Measurements from ENCODE around the gene LSM4.
"Not testable (repeated sequence)": the region's sequence is repeated elsewhere in the genome, so short reads cannot be mapped to it uniquely, and the experiment has no call there.

Gene LSM4

DNA sequence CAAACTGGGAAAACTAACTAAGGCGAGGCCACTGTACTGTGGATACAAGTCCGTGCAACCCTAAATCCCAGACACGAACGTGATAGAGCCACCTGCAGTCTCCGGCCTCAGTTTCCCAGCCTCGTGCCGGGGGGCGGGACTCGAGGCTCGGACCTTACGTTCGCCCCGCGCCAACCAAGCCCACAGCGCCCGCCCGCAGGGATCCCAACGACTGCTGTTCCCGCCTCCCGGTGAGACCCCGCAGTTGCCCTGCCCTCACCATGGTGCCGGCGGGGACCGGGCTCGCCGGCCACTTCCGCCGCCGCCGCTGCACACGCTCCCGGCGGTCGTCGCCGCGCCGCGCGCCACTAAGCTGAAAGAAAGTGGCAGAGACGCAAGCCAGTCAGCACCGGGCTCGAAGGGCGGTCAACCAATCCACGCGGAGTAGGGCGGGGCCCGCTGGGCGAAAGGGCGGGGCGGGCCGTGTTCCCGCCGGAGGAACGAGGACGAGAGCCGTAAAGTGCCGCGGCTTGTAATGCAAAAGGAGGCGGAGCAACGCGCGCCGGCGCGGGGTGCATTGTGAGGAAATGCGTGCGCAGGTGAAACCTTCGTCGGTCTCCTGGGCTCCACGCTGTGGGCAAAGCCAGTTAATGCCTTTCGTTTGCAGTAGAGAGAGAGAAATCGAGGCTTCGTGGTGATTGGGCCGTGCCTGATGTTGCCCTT, at the start of gene LSM4:
Gene LSM4, minus strand, starts transcription at position 318 of the 702 bp plus-strand sequence. Its CDS starts 56 bp downstream, at position 262.
- peak; percentile 99 for DNase-seq

DNA sequence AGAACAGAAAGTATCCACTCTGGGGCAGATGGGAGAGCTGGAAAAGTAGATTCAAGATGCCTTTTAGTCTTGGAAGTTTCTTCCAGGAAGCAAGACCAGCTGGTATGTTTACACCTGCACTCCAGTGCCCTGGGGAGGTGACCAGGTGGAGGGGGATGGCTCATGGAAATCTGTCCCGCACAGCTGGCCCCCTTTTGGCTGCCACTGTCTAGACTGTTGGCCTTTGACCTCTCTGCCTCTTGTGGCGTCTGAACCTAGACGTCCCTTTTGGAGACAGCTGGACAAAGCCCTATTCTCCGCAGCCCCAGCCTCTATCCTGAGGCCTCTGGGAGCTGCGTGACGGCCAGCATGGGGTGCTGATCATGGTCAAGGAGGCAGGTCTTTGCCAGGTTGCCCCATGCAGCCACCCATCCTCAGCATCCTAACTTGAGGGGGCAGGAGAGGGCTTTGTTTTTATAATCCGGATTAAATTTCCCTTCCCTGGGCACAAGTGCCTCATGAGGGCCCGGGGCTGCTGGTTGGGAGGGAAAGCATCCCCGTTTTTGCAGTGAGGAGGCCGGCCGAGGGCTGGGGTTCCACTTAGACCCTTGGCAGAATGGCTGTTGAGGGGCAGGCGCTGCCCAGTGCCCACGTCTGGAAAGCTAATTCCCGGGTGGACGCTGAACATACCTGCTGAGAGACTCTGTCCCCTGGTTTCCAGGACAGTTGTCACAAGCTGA, 45.8 kb upstream of the LSM4 start:
- no peak for DNase-seq

DNA sequence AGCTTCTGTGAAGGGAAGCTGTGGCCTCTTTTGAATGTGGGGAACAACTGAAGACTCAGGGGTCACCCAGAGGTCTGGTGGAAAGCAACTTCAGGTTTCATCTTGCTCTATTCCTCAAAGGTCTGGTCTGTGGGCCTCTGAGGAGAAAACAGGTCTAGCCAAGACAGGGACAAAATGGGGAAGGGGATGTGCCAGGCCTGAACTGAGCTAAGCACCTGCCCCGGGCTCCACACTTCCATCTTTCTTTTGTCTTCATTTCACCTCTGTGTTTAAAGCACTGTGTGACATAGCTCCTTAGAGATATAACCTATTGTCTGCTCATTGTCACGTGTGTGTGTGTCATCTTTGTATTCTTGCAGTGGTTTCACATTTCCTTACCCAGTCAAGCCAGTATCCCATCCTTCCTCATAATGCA, 43.2 kb upstream of the LSM4 start:
- DNase-seq: no peak

DNA sequence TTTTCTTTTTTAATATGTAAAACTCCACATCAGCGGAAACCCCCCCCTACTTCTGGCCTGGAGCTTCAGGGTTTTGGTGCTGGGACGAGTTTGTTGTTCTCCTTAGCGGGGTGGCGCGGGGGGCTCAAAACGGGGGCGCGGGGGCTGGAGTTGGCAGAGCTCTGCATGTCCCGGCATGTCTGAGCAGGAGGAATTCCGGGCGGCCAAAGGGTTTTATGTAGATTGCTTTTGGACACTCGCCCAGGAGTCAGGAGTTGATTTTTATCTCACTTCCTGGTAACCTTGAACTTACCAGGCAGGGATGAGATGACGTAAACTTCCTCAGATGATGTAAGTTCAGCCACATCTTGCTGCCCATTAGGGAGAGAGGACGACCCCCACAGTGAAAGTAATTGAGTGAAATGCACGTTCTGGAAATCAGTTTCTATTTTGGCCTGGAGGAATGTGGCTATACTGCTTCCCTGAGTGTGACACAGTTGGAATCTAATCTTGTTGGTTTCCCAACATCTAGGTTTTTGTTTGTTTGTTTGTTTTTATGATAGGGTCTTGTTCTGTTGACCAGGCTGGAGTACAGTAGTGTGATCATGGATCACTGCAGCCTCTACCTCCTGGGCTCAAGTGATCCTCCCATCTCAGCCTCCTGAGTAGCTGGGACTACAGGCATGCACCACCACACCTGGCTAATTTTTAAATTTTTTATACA, 42.1 kb upstream of the LSM4 start:
- DNase-seq: no peak

DNA sequence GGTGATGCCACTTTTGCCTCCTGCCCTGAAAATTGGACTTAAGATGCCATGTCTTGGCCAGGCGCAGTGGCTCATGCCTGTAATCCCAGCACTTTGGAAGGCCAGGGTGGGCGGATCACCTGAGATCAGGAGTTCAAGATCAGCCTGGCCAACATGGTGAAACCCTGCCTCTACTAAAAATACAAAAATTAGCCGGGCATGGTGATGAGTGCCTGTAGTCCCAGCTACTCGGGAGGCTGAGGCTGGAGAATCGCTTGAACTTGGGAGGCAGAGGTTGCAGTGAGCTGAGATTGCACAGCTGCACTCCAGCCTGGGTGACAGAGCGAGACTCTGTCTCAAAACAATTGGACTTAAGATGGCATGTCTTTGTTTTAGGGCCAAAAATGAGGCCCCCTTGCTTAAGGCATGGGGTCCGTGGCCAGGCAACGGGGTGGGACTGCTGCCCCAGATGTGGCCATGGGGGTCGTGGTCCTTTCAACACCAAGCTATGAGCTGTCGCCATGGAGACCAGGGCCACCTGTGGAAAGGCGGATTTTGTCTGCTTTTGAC, 41.5 kb upstream of the LSM4 start:
- not testable (repeated sequence) for DNase-seq

DNA sequence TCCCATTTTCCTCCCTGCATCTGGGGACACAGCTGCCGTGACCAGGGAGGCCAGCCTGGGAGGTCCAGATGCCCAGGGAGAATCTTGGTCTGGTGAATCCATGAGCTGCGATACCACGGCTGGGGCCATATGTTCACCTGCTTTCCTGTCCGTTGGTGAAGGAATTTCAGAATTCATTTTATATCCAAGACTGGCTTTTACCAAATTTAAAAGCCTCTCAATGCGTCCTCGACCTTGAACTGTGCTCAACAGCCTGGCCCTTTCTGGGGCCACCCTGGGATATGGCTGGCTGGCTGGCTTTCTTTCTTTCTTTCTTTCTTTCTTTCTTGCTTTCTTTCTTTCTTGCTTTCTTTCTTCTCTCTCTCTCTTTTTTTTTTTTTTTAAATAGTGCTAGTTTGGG, 40.9 kb upstream of the LSM4 start:
- DNase-seq: no peak

DNA sequence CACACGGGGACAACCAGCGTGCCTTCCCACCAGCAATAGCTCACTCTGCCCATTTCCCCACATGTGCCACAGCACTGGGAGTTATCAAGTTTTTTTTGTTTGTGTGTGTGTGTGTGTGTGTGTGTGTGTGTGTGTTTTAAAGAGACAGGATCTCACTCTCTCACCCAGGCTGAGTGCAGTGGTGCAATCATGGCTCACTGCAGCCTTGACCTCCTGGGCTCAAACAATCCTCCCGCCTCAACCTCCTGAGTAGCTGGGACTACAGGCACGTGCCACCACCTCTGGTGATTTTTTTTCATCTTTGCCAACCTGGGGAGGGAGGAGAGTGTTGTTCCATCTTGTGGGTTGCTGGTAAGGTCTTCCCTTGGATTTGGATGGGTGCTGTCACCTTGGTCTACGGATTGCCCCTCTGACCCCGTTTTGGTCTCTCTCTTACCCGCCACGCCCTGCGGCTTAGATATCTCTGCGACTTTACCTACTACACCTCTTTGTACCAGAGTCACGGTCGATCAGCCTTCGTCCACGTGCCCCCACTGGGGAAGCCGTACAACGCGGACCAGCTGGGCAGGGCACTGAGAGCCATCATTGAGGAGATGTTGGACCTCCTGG, 40.2 kb upstream of the LSM4 start:
- DNase-seq: no peak

DNA sequence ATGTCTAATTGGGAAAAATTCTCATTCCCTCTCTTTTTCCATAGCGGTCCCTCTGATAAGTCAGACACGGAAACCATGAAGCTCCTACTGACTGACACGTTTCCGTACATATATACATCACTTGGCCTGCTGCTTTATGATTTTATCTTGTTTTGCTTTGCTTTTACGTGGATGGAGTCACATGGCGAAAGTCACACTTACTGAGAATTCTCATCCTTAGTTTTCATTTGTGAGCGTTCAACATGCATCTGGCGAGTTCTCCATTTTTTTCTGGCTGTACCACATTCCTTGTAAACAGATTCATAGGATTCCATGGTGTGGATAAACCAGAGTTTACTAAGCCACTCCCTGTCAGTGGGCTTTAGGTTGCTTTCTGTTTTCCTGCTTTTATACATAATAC, 38.8 kb upstream of the LSM4 start:
- no peak for DNase-seq

DNA sequence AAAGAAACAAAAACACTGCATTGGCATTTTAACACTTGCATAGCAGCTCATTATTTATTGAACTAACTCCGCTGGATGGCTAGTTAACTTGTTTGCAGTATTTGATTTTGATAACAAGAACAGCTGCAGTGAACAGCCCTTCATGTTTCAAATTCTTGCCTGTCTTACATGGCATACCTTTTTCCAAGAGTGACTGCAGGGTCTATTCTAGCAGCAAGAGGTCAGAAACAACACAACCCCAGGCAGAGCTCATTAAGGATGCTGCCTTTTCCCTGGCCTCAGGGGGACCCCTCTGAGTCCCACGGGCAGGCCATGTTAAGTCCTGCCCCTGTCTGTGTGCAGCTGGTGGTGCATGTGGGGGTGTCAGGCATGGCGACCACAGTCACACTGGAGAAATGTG, 34.2 kb upstream of the LSM4 start:
- no peak for DNase-seq

DNA sequence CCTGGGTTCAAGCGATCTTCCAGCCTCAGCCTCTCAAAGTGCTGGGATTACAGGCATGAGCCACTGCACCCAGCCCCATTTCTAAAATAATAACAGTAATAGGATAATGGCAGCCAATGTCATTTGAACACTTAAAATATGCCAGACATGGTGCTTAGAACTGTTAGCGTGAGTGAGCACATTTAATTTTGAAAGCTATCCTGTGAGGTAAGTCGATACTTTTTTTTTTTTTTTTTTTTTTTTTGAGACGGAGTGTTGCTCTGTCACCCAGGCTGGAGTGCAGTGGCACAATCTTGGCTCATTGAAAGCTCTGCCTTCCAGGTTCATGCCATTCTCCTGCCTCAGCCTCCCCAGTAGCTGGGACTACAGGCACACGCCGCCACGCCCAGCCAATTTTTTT, 31.9 kb upstream of the LSM4 start:
- not testable (repeated sequence) for DNase-seq

DNA sequence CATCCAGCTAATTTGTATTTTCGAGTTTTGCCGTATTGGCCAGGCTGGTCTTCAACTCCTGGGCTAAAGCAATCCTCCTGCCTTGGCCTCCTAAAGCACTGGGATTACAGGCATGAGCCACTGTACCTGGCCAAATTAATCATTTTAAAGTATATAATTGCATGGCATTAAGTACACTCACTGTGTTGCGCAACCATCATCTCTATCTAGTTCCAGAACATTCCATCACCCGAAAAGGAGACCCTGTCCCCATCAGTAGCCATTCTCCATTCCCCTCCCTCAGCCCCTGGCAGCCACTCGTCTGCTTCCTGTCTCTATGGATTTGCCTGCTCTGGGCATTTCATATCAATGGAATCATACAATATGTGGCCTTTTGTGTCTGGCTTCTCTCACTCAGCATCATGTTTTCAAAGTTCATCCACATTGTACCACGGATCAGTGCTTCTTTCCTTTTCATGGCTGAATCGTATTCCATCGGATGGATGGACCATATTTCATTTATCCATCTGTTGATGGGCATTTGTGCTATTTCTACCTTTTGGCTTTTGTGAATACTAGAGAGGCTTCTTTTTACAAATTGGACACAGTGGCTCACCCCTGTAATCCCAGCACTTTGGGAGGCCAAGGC, 30.6 kb upstream of the LSM4 start:
- DNase-seq: no peak

DNA sequence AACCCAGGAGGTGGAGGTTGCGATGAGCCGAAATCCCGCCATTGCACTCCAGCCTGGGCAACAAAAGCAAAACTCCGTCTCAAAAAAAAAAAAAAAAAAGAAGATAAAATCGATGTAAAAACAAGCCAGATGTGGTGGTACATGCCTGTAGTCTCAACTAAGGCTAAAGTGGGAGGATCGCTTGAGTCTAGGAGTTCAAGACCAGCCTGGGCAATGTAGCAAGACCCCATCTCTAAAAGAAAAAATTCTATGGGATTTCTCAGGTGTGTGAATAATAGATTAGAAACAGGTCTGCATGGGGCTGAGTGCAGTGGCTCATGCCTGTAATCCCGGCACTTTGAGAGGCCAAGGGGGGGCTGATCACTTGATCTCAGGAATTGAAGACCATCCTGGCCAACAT, 28.7 kb upstream of the LSM4 start:
- DNase-seq: no peak

DNA sequence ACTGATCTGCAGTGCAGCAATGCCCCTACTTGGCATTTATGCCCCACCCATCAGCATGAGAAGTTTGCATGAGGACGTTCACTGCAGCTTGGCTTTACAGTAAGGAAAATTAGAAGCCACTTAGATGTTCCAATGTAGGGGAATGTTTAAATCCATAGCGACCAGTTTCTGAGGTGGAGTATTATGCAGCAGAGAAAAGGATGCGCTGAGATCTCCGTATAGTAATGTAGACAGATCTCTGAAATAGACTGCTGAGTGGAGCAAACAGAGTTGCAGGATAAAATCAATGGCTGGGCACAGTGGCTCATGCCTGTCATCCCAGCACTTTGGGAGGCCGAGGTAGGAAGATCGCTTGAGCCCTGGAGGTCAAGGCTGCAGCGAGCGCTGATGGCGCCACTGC, 27.6 kb upstream of the LSM4 start:
- DNase-seq: no peak

DNA sequence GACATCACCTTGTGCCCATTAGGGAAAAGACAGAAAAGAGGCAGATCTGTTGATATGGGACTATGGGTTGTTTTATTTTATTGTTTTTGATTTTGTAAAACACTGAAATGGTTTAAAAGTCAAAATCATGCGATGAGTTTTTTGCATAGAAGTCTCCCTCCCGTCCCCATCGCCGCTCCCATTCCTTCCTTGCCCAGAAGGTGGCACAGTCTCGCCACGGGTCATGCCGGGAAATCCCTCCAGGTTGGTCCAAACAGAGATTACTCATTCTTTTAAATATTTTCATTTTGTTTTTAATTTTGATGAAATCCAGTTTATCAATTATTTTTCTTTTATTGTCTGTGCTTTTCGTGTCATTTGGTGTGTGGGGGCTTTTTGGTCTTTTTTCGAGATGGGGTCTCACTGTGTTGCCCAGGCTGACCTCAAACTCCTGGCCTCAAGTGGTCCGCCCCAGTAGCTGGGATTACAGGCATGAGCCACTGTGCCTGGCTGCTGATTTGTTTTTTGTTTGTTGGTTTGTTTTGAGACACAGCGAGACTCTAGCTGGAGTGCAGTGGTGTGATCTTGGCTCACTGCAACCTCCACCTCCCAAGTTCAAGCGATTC, 26.8 kb upstream of the LSM4 start:
- peak in 1 of 2 donors; percentile 32 for DNase-seq

DNA sequence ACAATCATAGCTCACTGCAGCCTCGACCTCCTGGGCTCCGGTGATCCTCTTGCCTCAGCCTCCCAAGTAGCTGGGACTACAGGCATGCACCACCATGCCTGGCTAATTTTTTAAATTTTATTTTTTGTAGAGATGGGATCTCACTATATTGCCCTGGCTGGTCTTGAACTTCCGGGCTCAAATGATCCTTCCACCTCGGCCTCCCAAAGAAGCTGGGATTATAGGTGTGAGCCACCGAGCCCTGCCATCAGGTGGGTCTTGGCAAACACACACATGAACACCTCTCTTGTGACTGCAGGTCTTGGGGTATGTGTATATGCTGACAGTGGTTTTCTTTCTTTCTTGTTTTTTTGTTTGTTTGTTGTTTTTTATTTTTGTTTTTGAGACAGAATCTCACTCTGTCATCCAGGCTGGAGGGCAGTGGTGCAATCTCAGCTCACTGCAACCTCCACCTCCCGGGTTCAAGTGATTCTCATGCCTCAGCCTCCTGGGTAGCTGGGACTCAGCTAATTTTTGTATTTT, 26.0 kb upstream of the LSM4 start:
- not testable (repeated sequence) for DNase-seq

DNA sequence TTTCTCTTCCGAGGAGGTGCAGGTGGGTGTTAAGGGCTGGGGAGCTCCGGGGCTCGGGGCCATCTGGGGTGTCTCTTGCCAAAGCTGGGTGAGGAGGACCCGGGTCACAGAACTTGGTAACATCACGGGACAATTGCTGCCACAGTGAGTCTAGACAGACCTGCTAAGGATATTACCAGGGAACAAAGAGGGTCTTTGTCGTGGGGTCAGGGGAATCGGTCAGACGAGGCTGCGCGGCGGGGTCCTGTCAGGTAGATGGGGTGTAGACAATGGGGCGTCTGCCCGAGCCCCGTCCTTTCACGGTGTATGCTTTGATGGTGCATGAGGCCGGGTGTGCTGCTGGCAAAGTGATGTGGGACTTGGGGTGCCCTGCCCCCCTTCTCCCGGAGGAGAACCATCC, 25.3 kb upstream of the LSM4 start:
- no peak for DNase-seq

DNA sequence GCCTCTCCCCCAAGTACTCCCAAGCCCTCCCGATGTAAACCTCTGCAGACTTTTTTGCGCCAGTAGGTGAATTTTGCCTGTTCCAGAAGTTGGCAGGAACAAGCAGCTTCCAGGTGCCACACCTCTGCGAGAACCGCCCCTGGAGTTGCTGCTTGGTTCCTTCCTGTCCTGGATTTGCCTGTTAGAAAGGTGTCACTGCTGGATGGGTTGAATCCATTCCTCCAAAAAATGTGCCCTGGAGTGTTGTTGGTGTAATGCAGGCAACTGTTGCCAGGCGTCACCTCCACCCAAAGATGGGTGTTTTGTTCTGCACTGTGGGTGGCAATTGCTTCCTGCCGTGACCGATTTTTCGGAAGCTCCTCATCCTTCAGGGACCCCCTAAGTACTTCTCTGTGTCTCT, 23.2 kb upstream of the LSM4 start:
- DNase-seq: no peak

DNA sequence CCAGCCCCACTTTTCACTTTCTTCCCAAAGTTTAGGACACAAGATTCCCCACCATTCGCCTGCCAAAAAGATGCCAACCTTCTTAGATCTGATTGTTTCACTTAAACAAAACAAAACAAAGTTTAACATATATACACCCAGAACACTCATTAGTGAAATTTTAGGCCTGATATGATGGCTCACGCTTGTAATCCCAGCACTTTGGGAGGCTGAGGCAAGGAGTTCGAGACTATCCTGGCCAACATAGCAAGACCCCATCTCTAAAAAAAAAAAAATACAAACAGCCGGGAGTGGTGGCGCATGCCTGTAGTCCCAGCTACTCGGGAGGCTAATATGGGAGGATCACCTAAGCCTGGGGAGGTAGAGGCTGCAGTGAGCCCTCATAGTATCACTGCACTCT, 22.4 kb upstream of the LSM4 start:
- no peak for DNase-seq

DNA sequence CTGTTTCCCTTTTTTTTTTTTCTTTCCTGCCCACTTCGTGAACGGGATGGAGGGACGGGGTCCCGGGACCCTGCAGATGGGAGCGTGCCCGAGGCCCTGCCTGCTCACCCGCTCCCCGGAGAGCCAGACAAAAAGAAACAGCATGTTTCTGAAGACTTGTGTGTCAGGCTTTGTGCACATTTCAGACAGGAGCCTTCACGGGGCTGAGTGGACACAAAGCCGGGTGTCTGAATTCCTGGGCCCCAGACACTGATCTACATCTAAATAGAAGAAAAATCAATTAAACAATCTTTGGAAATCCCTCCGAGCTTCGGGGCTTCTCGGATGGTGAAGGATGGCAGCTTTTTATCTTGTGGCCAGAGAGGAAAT, 21.7 kb upstream of the LSM4 start:
- DNase-seq: no peak

DNA sequence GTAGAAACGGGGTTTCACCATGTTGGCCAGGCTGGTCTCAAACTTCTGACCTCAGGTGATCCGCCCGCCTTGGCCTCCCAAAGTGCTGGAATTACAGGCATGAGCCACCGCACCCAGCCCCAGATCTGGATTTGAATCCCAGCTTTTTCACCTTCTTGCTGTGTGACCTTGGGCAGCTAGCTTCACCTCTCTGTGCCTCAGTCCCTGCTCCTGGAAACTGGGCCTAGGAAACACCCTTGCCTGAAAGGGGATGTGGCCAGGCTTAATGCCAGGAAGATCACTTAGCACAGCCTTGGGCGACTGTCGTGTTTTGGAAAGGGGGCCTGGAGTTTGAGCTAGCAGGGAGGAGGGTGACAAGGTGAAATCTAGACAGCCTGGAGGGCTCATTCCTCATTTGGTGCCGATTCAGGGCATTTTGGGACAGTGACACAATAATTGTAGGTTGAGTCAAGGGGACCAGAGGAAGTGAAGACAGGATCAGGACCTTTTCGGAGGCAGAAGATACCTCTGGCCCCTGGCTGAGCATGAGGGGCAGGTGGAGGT, 19.3 kb upstream of the LSM4 start:
- no peak for DNase-seq

DNA sequence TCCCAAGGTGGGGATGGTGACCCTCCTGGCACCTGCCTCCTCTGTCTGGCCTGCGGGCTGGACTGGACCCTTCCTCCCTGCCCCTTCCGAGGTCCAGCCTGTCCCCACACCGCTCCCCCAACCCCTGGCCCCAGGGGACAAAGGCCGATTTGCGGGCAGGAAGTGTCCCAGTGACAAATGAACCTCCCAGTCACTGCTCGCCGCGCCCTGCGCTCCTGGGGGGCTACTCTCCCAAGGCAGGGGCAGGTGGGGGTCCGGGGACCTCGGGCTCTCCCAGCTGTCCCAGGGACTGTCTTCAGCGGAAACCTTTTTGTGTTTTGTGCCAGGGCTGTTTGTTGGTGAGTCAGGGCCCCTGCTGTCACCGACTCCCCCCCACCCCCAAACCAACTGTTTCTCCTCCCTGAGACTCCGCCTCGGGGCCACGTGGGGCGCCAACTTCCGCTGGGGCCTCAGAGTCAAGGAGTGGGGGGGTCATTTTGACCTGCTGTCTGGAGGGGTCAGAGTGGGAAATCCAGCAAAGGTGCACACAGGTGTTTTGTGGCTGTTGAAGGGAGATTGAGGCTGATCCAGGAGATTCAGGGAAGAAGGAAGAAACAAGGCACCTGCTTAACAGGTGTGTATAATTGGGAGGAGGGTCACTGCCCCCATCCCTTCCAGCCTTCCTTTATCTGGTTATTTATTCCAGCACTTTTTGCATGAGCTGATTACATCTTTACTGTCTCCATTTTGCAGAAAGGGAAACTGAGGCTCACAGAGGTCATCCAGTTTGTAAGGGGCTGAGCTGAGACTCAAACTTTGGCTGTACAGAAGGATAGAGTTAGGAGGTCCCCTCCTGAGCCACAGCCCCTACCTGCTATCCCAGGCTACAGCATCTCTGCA, 18.4 kb upstream of the LSM4 start:
- DNase-seq: peak; percentile 54 to 63

Measured in stimulated activated CD4-positive, alpha-beta T cell treated with anti-CD3 and anti-CD28 coated beads, Interleukin-2, amount 100 ng/mL, for 48 hours (primary cell).